HepG2 (cell line): ENCODE results near the gene ZNFX1. TPM values are rescaled to one million over a fixed set of nuclear protein-coding genes. Genes with fewer than 3 reads are reported as not detected.

Experiments used
- ATF3 ChIP-seq: sonication (generic); formaldehyde crosslinking; IDR thresholded peaks from 2 replicates; pipeline ENCODE4 v1.4.0; 2020; ENCODE audit warnings: missing genetic modification reagents
- BRD4 ChIP-seq: sonication (generic); formaldehyde crosslinking; IDR thresholded peaks from 2 replicates; pipeline ENCODE4 v1.4.0; 2020; ENCODE audit warnings: missing genetic modification reagents
- GLI4 ChIP-seq: sonication (generic); formaldehyde crosslinking; IDR thresholded peaks from 2 replicates; pipeline ENCODE4 v1.5.1; 2020; ENCODE audit warnings: missing genetic modification reagents, mild to moderate bottlenecking, moderate library complexity, borderline replicate concordance
- HDAC1 ChIP-seq: sonication (generic); formaldehyde crosslinking; IDR thresholded peaks from 2 replicates; pipeline ENCODE4 v1.5.1; 2020; ENCODE audit warnings: mild to moderate bottlenecking, missing genetic modification reagents
- HES4 ChIP-seq: sonication (generic); formaldehyde crosslinking; IDR thresholded peaks from 2 replicates; pipeline ENCODE4 v1.9.0; 2021; ENCODE audit warnings: mild to moderate bottlenecking, missing genetic modification reagents, borderline replicate concordance
- IRF2 ChIP-seq: IDR thresholded peaks from 2 replicates; pipeline ENCODE4 v1.6.1; 2018; ENCODE audit warnings: missing genetic modification reagents, missing compliant biosample characterization
- IRX3 ChIP-seq: sonication (generic); formaldehyde crosslinking; IDR thresholded peaks from 2 replicates; pipeline ENCODE4 v1.8.1; 2023; ENCODE audit warnings: mild to moderate bottlenecking, low read depth, missing genetic modification reagents, borderline replicate concordance
- ISL2 ChIP-seq: sonication (generic); formaldehyde crosslinking; IDR thresholded peaks from 2 replicates; pipeline ENCODE4 v1.5.0; 2020; ENCODE audit warnings: missing genetic modification reagents
- MLXIP ChIP-seq: sonication (generic); formaldehyde crosslinking; IDR thresholded peaks from 2 replicates; pipeline ENCODE4 v1.9.0; 2021; ENCODE audit warnings: missing genetic modification reagents, borderline replicate concordance
- PPARG ChIP-seq: conservative IDR thresholded peaks from 2 replicates; pipeline ENCODE4 v1.6.1; 2016; ENCODE audit warnings: missing biosample characterization, missing genetic modification reagents
- TCF7L2 ChIP-seq: IDR thresholded peaks from 2 replicates; pipeline ENCODE4 v1.6.1; 2011; ENCODE audit warnings: mild to moderate bottlenecking, low read depth, low read length, moderate library complexity
- TP53 ChIP-seq: sonication (generic); formaldehyde crosslinking; conservative IDR thresholded peaks from 2 replicates; pipeline ENCODE4 v1.4.0; 2020; ENCODE audit warnings: missing genetic modification reagents
- ZBTB42 ChIP-seq: sonication (generic); formaldehyde crosslinking; IDR thresholded peaks from 2 replicates; pipeline ENCODE4 v1.5.0; 2020; ENCODE audit warnings: mild to moderate bottlenecking, missing genetic modification reagents
- ZBTB8A ChIP-seq: sonication (generic); formaldehyde crosslinking; IDR thresholded peaks from 2 replicates; pipeline ENCODE4 v1.4.0; 2020; ENCODE audit warnings: mild to moderate bottlenecking, low read depth, missing genetic modification reagents, borderline replicate concordance
- ZKSCAN1 ChIP-seq: fragments of 150-350 bp; IDR thresholded peaks from 2 replicates; pipeline ENCODE4 v1.6.1; 2014; ENCODE audit warnings: low read length
- ZNF674 ChIP-seq: sonication (generic); formaldehyde crosslinking; IDR thresholded peaks from 2 replicates; pipeline ENCODE4 v1.5.0; 2020; ENCODE audit warnings: low read depth, mild to moderate bottlenecking, missing genetic modification reagents
- polyA plus RNA-seq, 8 experiments: library from polyadenylated mRNA; depleted of rRNA in 3 of 8; stranded (reverse) in 7 of 8; unstranded in 1 of 8; fragments of >200 nt; fragmentation: Illumina TruSeq in 4 of 8; extraction: Trizol in 4 of 8; gene quantifications; 2 replicates each; pipeline versions ENCODE4 v1.2.1 to v1.2.3, GENCODE V29; 2011 to 2016; ENCODE audit warnings: low read depth in 4 of 8, missing spikeins in 1 of 8, mixed read lengths in 1 of 8; ENCODE audit not compliant: insufficient read depth in 1 of 8
- total RNA-seq, 5 experiments: library from RNA; depleted of rRNA; stranded (reverse); fragments of >200 nt; fragmentation: Illumina TruSeq; extraction: Trizol; gene quantifications; 2 replicates each; pipeline ENCODE4 v1.2.3, GENCODE V29; 2016; ENCODE audit warnings: low read depth in 1 of 5
- TF ChIP-seq, protein P1 (sequence below): sonication (generic); formaldehyde crosslinking; IDR thresholded peaks from 2 replicates; pipeline ENCODE4 v1.4.0; 2020; ENCODE audit warnings: missing genetic modification reagents, borderline replicate concordance
- TF ChIP-seq, protein P2 (sequence below): sonication (generic); formaldehyde crosslinking; IDR thresholded peaks from 2 replicates; pipeline ENCODE4 v1.4.0; 2020; ENCODE audit warnings: missing genetic modification reagents, borderline replicate concordance
- TF ChIP-seq, protein P3 (sequence below): sonication (generic); formaldehyde crosslinking; IDR thresholded peaks from 2 replicates; pipeline ENCODE4 v1.4.0; 2020; ENCODE audit warnings: missing genetic modification reagents

The ZNFX1 gene
- total and polyA plus RNA-seq, 2 of the 13 experiments (the other 11 are each of a cell fraction or from before 2014, with no cell fraction given): 2.9 to 11.1 TPM

- TF ChIP-seq, protein P1, sequence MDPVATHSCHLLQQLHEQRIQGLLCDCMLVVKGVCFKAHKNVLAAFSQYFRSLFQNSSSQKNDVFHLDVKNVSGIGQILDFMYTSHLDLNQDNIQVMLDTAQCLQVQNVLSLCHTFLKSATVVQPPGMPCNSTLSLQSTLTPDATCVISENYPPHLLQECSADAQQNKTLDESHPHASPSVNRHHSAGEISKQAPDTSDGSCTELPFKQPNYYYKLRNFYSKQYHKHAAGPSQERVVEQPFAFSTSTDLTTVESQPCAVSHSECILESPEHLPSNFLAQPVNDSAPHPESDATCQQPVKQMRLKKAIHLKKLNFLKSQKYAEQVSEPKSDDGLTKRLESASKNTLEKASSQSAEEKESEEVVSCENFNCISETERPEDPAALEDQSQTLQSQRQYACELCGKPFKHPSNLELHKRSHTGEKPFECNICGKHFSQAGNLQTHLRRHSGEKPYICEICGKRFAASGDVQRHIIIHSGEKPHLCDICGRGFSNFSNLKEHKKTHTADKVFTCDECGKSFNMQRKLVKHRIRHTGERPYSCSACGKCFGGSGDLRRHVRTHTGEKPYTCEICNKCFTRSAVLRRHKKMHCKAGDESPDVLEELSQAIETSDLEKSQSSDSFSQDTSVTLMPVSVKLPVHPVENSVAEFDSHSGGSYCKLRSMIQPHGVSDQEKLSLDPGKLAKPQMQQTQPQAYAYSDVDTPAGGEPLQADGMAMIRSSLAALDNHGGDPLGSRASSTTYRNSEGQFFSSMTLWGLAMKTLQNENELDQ: peak; percentile 59; the same call in 1 of the 2 replicates
- TF ChIP-seq TCF7L2 (no peak), ZBTB42 (CRISPR knock-in tag) (no peak), PPARG (CRISPR knock-in tag) (peak; percentile 47; the same call in 1 of the 2 replicates), IRX3 (no peak), ZKSCAN1 (0 out of 2 replicates have a peak, but pooled peaks have one; percentile 13), ZNF674 (CRISPR knock-in tag) (no peak), IRF2 (peak; percentile 84), HDAC1 (CRISPR knock-in tag) (no peak), HES4 (CRISPR knock-in tag) (no peak), TP53 (CRISPR knock-in tag) (no peak), ATF3 (no peak), ZBTB8A (CRISPR knock-in tag) (no peak), ISL2 (CRISPR knock-in tag) (no peak), GLI4 (CRISPR knock-in tag) (peak; percentile 60; the same call in 1 of the 2 replicates), MLXIP (no peak), BRD4 (CRISPR knock-in tag) (no peak)
- TF ChIP-seq, protein P2, sequence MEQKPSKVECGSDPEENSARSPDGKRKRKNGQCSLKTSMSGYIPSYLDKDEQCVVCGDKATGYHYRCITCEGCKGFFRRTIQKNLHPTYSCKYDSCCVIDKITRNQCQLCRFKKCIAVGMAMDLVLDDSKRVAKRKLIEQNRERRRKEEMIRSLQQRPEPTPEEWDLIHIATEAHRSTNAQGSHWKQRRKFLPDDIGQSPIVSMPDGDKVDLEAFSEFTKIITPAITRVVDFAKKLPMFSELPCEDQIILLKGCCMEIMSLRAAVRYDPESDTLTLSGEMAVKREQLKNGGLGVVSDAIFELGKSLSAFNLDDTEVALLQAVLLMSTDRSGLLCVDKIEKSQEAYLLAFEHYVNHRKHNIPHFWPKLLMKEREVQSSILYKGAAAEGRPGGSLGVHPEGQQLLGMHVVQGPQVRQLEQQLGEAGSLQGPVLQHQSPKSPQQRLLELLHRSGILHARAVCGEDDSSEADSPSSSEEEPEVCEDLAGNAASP (CRISPR knock-in tag): 0 out of 2 replicates have a peak, but pooled peaks have one; percentile 35
- TF ChIP-seq, protein P3, sequence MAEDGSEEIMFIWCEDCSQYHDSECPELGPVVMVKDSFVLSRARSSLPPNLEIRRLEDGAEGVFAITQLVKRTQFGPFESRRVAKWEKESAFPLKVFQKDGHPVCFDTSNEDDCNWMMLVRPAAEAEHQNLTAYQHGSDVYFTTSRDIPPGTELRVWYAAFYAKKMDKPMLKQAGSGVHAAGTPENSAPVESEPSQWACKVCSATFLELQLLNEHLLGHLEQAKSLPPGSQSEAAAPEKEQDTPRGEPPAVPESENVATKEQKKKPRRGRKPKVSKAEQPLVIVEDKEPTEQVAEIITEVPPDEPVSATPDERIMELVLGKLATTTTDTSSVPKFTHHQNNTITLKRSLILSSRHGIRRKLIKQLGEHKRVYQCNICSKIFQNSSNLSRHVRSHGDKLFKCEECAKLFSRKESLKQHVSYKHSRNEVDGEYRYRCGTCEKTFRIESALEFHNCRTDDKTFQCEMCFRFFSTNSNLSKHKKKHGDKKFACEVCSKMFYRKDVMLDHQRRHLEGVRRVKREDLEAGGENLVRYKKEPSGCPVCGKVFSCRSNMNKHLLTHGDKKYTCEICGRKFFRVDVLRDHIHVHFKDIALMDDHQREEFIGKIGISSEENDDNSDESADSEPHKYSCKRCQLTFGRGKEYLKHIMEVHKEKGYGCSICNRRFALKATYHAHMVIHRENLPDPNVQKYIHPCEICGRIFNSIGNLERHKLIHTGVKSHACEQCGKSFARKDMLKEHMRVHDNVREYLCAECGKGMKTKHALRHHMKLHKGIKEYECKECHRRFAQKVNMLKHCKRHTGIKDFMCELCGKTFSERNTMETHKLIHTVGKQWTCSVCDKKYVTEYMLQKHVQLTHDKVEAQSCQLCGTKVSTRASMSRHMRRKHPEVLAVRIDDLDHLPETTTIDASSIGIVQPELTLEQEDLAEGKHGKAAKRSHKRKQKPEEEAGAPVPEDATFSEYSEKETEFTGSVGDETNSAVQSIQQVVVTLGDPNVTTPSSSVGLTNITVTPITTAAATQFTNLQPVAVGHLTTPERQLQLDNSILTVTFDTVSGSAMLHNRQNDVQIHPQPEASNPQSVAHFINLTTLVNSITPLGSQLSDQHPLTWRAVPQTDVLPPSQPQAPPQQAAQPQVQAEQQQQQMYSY (CRISPR knock-in tag): no peak
Measured at GRCh38 chr20:49216991-49217578, 60.8 kb downstream of the ZNFX1 start (continued).
